DMS79 treated with DMSO at 0.1 percent for 48 hours (cell line): ENCODE data around the gene RFXANK.

Source experiments
- DNase-seq: peaks from one replicate; lab custom pipeline; 2025; lab: John Stamatoyannopoulos, UW

Gene RFXANK

DNA sequence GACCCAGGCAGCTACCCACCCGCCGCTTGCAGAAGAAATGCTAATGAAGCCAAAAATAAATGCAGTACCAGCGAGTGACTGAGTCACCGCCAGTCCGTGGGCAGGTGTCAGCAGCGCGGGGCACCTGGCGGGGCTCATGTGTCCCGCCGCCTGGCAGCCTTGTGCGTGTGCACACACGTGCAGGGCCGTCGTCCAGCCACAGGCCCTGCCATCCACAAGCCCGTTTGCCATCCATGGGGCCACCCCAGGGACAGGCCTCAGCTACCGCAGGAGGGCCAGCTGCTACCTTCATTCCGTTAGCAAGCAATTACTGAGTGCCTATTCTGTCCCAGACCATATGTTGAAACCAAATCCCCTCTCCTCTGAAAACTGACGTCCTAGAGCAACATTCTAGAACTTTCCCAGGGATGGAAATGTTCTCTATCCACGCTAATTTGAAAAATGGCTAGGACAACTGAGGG is 40.2 kb downstream of the RFXANK start:
- DNase-seq = no peak

DNA sequence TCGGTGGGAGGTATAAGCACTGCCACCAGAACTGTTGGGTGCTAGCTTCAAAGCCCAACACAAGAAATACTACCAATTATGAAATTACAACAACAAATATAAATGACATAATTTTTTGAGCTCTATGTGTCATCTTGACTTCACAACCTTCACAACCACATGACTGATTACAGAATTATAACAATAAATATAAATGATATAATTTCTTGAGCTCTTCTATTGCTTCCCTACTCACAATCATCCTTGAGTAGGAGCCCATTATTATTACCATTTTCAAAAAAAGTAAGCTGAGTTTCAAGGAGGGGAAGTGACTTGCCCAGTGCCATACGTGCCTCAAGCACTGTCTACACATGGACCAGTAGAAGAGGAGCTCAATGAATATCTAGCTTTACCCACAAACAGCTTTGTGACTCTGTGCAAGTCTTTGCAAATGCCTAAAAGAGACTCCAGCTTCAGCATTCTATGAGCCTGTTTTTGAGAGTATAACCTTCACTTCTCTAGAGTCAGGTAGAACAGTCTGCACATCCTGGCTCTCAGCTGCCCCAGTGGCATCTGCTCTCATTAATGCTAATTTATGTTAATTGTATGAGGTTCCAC is 42.3 kb downstream of the RFXANK start:
- DNase-seq = no peak

DNA sequence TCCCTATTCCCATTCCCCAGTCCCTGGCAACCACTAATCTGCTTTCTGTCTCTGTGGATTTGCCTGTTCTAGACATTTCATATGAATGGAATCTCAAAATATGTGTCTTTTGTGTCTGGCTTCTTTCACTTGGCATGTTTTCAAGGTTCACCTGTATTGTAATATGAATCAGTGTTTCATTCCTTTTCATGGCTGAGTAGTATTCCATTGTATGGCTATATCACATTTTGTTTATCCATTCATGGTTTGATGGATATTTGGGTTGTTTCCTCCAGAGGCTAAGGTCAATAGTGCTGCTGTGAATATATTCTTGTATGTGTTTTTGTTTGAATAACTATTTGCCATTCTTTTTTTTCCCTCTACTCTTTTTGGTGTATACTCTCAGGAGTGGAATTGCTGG is 44.1 kb downstream of the RFXANK start:
- no peak for DNase-seq

DNA sequence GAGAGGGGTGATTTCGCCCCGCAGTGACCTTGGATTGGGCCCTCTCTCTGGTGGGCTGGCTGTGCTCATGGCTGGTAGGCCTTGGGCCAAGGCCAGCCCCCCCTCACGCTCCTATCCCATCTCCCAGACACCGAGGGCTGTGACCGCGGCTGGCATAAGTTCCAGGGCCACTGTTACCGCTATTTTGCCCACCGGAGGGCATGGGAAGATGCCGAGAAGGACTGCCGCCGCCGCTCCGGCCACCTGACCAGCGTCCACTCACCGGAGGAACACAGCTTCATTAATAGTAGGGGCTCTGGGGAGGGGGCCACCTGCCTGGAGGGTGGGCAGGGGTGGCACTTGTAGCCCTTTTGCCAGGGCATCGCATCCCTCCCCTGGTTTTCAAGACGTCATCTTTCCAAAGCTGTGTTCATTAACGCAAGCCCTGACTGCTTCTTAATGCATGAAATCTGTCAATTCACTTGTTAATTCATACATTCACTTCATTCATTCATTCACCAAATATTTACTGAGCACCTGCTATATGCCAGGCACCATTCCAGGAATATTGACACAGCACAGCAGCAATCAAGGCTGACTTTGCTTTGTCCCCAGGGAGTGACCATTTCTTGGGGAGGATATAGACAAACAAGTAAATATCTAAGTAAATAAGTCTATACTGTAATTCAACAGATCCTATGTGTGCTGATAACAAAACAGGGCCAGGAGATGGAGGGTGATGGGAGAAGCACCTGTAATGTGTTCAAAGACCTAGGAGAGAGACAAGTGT is 46.3 kb downstream of the RFXANK start:
- DNase-seq = no peak

DNA sequence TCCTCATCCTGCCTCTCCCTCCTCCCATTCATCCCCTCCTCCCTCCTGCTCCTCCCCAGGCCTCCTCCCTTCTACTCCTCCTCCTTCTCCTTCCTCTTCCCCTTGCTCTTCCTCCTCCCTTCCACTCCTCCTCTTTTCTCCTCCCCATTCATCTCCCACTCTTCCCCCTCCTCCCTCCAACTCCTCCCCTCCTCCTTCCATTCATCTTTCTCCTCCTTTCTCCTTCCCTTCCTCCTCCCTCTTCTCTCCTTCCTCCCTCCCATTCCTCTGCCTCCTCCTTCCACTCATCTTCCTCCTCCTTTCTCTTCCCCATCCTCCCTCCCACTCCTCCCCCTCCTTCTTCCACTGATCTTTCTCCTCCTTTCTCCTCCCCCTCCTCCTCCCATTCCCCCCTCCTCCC is 47.6 kb downstream of the RFXANK start:
- no peak for DNase-seq

DNA sequence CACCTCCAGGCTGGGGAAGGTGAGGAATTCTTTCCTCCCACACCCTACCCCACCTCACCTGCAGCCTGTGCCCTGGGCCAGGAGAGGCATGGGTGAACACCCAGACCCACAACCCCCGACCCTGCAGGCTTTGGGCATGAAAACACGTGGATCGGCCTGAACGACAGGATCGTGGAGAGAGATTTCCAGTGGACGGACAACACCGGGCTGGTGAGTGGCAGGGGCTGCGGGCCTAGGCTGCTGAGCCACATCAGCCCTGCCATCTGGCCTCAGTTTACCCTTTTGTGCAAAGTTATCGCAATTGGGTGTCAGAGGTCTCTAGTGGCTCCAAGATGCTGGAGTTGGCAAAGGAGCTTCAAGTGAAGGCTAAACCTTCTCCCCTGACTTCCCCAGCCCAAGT is 48.4 kb downstream of the RFXANK start:
- no peak for DNase-seq

DNA sequence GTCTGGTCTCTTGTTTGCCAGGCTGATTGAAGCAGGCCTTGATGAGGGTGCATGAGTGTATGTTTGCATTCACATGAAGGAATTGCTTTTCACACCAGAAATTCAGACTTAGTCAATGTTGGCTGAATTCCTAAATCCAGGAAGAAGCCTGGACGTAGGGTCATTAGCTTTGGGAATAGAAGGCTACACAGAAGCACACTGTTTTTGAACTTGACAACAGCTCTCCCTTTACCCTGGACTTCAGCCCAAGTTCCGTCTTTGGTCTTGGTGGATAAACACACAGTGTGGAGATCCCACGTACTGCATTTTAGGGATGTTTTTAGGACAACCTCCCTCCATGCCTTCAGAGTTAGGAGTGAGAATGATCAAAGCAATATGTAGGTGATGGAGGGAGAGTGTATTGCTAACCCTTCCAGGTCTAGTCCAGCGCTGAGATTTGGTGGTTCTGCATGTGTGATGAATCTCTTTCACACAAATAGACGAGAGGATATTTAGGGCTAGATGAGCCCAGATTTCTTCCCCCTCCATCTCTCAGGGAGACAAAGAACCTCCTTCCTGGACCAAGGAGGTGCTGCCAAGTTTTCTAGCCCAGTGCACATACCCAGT is 58.2 kb downstream of the RFXANK start:
- no peak for DNase-seq
